ENCODE results near the gene ANXA11.

Gene ANXA11

GRCh38 chr10:80187465-80188409 lies 17.6 kb downstream of the ANXA11 start:
- Histone ChIP-seq H3K4me3 (ENCODE audit: low read depth, low read length) (no peak overlapping the region), H3K27ac (ENCODE audit: extremely low read depth, low read depth, low read length) (no peak overlapping the region), H3K9me3 (ENCODE audit: control insufficient read depth, insufficient read depth, low read depth, low read length) (no peaks in the 10 kb centered on the region), H3K4me1 (ENCODE audit: control insufficient read depth, insufficient read depth, low read length) (no peaks in the 10 kb centered on the region), H3K36me3 (ENCODE audit: control insufficient read depth in 2 of 2, insufficient read depth in 1 of 2, low read length in 2 of 2) (peaks cover 0 to 3% of the 10 kb centered on the region in 2 experiments; a peak in 1 of 3 replicates)
- ChIA-PET POLR2A (interaction anchor here (0.6 to 1.4 kb wide), 2 partner anchors 16 to 741 kb away, joined by 3 to 9 read pairs; no protein-coding TSS in a partner anchor), CTCF (interaction anchor here (0.6 kb wide), 1 partner anchor 1075 kb away, joined by 3 read pairs; no protein-coding TSS in a partner anchor)
- TF ChIP-seq EGR2 (tag by site-specific recombination; IDR thresholded peaks at IDR 0.05; ENCODE audit: low read depth) (peak; percentile 42; the same call in 1 of the 2 replicates), ZFHX2 (tag by site-specific recombination; conservative IDR thresholded peaks at IDR 0.05) (peak; percentile 77), ZNF274 (IDR thresholded peaks at IDR 0.05; ENCODE audit: low read length) (no peak), ZNF274 (tag by site-specific recombination; IDR thresholded peaks at IDR 0.05; ENCODE audit: borderline replicate concordance) (no peak), KLF1 (tag by site-specific recombination; IDR thresholded peaks at IDR 0.05) (0 out of 2 replicates have a peak, but pooled peaks have one; percentile 16)

DNA sequence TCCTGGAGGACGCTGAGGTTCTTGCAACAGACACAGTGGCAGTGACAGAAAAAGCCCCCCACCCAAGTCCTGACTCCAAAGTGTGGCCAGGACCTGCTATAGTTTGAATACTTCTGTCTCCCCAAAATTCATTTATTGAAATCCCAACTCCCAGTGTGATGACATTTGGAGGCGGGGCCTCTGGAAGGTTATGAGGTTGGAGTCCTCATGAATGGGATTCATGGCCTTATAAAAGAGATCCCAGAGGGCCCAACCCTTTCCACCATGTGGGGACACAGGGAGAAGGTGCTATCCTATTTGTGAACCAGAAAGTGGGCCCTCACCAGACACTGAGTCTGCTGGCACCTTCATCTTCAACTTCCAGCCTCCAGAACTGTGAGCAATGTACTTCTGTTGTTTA lies 18.3 kb downstream of the ANXA11 start:
- ChIA-PET CTCF (interaction anchor here (0.6 kb wide), 1 partner anchor 1074 kb away, joined by 3 read pairs; no protein-coding TSS in a partner anchor), POLR2A (interaction anchor here (1.4 kb wide), 1 partner anchor 17 kb away, joined by 3 read pairs; no protein-coding TSS in a partner anchor)
- Histone ChIP-seq H3K4me3 (ENCODE audit: low read depth, low read length) (no peak overlapping the region), H3K4me1 (ENCODE audit: control insufficient read depth, insufficient read depth, low read length) (no peaks in the 10 kb centered on the region), H3K9me3 (ENCODE audit: control insufficient read depth, insufficient read depth, low read depth, low read length) (no peaks in the 10 kb centered on the region), H3K27ac (ENCODE audit: extremely low read depth, low read depth, low read length) (no peak overlapping the region), H3K36me3 (ENCODE audit: control insufficient read depth in 2 of 2, insufficient read depth in 1 of 2, low read length in 2 of 2) (peaks cover 0 to 3% of the 10 kb centered on the region in 2 experiments; a peak in 1 of 3 replicates)
- TF ChIP-seq ZNF747 (tag by site-specific recombination; IDR thresholded peaks at IDR 0.05), result no peak
- TF ChIP-seq ZNF266 (tag by site-specific recombination; IDR thresholded peaks at IDR 0.05; ENCODE audit: low read depth), result peak; percentile 58; the same call in 1 of the 2 replicates

- no peaks in the 10 kb centered on the region for H3K9me3 ChIP-seq (ENCODE audit: control insufficient read depth, insufficient read depth, low read depth, low read length)
- TF ChIP-seq ZFP37 (tag by site-specific recombination; IDR thresholded peaks at IDR 0.05) (no peak), ZNF658 (tag by site-specific recombination; IDR thresholded peaks at IDR 0.05) (no peak), ZNF701 (tag by site-specific recombination; IDR thresholded peaks at IDR 0.05) (no peak), ZNF404 (tag by site-specific recombination; IDR thresholded peaks at IDR 0.05) (no peak), ZXDB (tag by site-specific recombination; IDR thresholded peaks at IDR 0.05) (no peak)
- no peak overlapping the region for H3K27ac ChIP-seq (ENCODE audit: extremely low read depth, low read depth, low read length)
- peaks cover 0 to 3% of the 10 kb centered on the region in 2 experiments; a peak in 1 of 3 replicates for H3K36me3 ChIP-seq (ENCODE audit: control insufficient read depth in 2 of 2, insufficient read depth in 1 of 2, low read length in 2 of 2)
- no peaks in the 10 kb centered on the region for H3K4me1 ChIP-seq (ENCODE audit: control insufficient read depth, insufficient read depth, low read length)
- H3K4me3 ChIP-seq (ENCODE audit: low read depth, low read length), result no peak overlapping the region
- ChIA-PET POLR2A (no interaction called here), CTCF (interaction anchor here (0.6 kb wide), 1 partner anchor 1074 kb away, joined by 3 read pairs; no protein-coding TSS in a partner anchor)
Observed at GRCh38 chr10:80186364-80187012, 18.8 kb downstream of the ANXA11 start.

GRCh38 chr10:80185578-80186299 lies 19.6 kb downstream of the ANXA11 start:
- no peak overlapping the region for H3K4me3 ChIP-seq (ENCODE audit: low read depth, low read length)
- ChIA-PET CTCF (interaction anchor here (1.1 to 1.6 kb wide), 2 partner anchors 8 to 18 kb away, joined by 3 read pairs; no protein-coding TSS in a partner anchor), POLR2A (no interaction called here)
- no peak for TF ChIP-seq KLF7 (tag by site-specific recombination; IDR thresholded peaks at IDR 0.05; ENCODE audit: borderline replicate concordance)
- H3K4me1 ChIP-seq (ENCODE audit: control insufficient read depth, insufficient read depth, low read length), result no peaks in the 10 kb centered on the region
- H3K27ac ChIP-seq (ENCODE audit: extremely low read depth, low read depth, low read length), result no peak overlapping the region
- H3K9me3 ChIP-seq (ENCODE audit: control insufficient read depth, insufficient read depth, low read depth, low read length), result no peaks in the 10 kb centered on the region
- peaks cover 0 to 5% of the 10 kb centered on the region in 2 experiments; a peak in 2 of 3 replicates for H3K36me3 ChIP-seq (ENCODE audit: control insufficient read depth in 2 of 2, insufficient read depth in 1 of 2, low read length in 2 of 2)

Data from HEK293 (cell line).